CD4-positive, alpha-beta T cell treated with Interleukin-15 for 4 hours (primary cell): ENCODE data around the gene VTI1B.

Source experiments
- DNase-seq: peaks from one replicate; pipeline ENCODE4 v3.0.0-alpha.2; 2020; ENCODE audit warnings: low spot score

Gene VTI1B

DNA sequence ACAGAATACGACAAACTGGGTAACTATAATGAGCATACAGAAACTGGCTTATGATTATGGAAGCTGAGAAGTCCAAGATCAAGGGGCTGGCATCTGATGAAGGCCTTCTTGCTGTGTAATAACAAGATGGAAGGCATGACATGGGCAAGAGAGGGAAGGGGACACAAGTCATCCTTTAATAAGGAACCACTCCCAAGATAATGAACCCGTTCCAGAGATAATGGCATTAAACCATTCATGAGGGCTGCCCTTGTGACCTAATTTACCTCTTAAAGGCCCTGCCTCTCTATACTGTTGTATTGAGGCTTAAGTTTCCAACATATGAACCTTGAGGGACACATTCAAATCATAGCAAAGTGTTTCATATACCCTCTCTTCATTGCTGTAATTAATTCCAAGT lies 4.6 kb upstream of the VTI1B start:
- no peak for DNase-seq

DNA sequence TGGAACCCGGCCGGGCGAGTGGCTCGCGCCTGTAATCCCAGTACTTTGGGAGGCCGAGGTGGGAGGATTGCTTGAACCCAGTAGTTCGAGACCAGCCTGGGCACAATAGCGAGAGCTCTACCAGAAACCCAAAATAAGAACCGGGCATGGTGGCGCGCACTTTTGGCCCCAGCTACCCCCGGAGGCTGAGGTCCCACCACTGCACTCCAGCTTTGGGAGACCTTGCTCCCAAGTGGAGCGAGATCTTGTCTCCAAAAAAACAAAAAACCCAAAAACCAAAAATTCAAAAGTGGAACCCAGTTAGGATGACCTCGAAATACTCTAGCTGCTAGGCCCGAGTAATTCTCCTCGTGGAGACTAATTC lies 769 bp upstream of the VTI1B start:
- no peak for DNase-seq

DNA sequence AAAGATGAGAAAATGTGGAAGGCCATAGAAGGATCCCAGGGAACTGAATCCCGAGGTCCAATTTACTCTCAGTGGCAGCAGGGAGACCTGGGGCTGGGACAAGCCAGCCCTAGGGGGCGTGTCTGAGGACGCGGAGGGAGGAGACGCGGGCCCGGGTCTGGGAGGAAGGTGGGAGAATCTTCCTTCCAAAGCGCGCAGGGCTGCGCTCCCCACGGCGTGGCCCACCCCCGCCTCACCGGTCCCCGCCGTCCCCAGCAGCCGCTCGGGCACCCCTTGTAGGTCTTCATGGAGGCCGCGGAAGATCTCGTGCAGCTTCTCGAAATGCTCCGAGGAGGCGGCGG lies 323 bp downstream of the VTI1B start:
- DNase-seq: peak; percentile 44

DNA sequence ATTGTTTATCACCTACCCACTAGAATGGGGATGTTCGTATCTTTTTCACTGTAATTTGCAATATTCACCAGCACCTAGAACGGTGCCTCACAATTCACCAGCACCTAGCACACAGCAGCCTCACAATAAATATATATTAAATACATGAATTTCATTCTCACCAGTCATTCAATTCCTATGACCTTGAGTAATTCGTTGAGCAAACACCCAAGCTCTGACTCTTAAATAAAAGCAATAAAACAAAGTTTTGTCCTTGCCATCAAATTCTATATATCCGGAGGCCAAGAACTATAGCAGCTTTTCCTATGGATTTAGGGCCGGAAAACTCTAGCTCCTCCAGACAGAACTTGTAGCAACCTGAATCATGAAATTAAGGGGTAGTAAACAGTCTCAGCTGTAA lies 981 bp downstream of the VTI1B start:
- DNase-seq: no peak

DNA sequence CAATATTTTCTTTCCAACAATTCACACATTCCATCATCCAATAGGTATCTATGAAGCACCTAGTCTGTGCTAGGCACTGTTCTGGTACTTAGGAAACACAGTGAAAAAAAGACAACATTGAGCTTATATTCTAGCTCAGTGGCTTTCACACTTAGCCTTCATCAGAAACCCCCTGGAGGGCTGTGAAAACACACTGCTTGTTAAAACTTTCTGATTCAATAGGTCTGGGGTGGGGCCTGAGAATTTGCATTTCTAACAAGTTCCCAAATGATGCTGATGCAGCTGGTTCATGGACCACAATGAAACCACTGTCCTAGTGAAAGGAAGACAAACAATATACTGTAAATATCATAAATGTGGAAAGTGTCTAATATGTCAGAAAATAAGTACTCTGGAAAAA lies 5.9 kb downstream of the VTI1B start:
- peak; percentile 31 for DNase-seq

DNA sequence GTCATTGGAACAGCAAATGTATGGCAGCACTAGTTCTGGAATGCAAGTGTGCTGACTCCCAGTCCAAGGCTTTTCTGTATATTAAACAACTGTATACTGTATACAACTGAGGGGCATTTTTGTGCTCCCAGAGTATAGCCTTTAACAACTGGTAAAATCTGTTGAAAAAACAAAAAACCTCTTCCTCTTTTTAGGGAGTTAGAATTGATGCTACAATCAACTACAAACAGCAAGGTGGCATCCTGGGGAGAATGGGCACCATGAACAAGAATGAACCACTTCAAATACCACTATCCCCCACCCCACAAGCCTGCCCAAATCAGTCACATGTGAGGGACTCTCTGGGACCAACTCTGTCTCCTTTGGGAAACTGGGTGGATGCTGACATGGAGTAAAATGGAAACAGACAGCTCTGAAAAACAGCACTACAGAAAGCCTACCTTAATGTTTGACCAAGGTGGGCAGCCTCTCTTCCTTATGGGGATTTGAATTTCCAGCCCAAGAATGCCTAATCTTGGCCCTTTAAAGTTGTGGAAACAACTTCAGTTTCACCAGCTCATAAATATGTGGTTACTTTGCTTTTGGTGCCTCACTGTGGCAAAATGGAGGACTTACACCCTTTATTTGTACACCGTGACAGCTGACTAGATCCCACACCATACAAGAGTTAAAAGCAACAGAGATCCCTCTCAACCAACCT lies 7.5 kb downstream of the VTI1B start:
- DNase-seq: peak; percentile 60

DNA sequence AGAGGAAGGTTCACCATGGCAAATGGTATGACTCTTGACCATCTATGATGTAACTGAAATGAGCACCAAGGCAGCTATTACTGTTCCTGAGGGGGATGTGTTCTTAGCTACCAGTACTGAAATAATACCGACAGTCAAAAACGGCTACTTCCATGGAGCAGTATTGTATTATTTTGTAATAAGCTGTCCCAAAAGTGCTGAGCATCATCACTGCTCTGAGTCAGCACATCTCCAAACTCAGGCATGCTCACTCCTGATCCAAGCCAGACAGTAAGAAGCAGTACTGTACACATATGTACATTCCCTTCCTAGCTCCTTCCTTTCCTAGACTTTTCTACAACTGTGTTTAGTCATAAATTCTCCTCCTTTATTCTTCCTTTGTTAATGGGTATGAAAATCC lies 8.6 kb downstream of the VTI1B start:
- no peak for DNase-seq

DNA sequence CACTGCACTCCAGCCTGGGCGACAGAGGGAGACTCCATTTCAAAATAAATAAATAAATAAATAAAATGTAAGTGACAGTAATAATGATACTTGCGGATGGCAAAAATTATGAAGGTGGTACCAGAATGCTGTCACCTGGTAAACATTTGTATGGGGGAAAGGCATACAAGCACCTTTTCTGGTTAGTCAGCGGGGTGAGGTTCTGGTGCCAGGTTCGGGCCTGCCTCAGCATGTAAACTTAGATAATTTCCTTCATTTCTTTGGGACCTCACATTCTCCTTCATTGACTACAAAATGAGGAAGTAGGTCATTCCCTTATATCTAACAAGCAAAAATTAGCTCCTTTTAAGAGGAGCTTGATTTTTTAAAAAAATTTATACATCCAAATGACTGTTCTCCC lies 10.8 kb downstream of the VTI1B start:
- no peak for DNase-seq

DNA sequence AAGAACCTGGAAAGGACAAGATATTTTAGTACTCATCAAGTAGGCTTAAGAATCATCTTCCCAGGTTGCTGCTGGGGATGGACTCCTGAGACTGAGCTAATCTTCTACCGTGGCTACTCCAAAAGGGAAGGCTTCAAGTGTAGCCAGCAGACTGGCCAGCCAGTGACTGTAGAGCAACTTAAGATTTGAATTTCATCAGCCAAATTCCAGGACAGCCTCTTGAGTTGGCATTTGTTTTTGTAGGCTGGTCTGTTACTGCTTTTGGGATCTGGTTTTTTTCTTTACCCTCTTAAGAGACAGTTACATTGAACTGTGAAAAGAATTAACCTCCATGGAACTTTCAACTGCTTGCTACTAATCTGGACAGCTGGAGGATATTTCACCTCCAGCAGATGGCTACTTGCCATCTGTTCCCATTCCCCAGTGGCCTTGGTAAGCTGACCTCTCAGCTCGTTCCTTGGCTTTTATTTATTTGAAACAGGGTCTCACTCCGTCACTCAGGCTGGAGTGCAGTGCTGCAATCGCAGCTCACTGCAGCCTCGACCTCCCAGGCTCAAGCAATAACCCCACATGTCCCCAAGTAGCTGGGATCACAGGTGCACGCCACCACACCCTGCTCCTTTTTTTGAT lies 20.7 kb downstream of the VTI1B start:
- DNase-seq: no peak

DNA sequence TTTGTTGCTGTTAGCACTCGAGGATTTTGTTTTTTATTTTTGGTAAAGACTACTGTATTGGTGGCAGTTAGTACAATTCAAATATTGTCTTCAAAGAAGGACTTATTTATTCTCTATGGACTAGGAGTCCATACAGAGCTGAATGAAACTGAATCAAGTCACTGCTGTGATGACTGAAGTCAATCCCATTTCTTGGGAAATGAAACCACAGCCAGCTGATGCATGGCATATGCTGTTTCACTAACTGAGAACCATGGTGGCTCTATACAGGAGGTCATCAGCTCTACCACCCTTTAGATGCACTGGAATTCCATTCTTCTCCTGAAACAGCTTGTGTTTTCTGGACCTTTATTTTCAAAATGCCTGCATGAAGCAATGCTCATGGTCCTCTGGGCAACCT lies 22.2 kb downstream of the VTI1B start:
- DNase-seq: no peak

DNA sequence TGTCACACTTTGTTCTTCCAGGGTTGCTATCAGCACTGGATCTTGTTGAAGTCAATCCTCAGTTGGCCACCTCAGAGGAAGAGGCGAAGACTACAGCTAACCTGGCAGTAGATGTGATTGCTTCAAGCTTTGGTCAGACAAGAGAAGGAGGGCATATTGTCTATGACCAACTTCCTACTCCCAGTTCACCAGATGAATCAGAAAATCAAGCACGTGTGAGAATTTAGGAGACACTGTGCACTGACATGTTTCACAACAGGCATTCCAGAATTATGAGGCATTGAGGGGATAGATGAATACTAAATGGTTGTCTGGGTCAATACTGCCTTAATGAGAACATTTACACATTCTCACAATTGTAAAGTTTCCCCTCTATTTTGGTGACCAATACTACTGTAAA lies 23.7 kb downstream of the VTI1B start:
- DNase-seq: no peak

DNA sequence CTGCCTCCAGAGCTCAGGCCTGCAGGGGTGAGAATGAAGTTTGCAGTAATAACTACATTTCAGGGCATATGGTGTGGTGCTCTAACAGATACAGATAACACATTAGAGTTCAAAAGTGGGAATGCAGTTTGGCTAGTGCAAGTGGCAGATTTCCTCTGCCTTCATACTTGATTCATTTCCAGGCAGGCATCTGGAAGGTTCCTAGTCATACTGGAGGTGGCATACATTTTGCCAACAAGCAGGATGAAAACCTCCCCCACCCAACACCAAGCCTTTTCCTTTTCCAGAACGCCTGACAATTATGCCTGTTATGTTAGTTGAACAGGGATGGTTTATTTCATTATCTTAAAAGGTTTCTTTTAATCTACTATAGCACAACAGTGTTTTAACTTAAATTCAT lies 24.3 kb downstream of the VTI1B start:
- DNase-seq: no peak

DNA sequence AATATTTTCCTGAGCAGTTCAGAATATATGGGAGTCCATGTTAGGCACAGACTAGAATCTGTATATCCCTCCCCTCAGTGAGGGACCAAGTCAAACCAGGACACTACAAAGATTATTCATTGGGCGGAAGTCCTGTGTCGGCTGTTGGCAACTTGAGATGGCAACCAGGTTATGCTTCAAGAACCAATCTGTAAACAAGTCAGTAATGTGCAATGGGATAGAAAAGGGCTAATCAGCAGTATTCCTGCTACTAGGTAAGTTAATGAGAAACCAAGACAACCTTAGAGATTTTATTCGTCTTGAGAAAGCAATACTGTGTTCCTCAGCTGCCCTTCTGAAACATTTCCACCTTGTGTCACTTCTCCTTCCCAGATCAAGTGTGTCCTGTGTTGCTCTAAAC lies 28.3 kb downstream of the VTI1B start:
- no peak for DNase-seq

DNA sequence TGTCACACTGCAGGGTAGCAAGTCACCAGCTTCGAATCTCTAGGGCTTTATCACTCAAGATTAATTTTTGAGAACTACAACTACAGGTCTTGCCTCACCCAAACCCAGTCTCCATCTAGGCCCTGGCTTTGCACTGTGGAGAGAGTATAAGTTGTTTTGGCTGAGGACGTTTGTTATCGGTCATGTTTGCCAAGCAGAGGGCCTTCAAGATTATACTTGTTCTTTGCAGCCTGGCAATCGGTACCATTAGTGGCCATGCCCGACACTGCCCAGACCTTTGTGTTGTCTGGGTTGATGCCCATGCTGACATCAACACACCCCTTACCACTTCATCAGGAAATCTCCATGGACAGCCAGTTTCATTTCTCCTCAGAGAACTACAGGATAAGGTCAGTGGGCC lies 29.0 kb downstream of the VTI1B start:
- no peak for DNase-seq

DNA sequence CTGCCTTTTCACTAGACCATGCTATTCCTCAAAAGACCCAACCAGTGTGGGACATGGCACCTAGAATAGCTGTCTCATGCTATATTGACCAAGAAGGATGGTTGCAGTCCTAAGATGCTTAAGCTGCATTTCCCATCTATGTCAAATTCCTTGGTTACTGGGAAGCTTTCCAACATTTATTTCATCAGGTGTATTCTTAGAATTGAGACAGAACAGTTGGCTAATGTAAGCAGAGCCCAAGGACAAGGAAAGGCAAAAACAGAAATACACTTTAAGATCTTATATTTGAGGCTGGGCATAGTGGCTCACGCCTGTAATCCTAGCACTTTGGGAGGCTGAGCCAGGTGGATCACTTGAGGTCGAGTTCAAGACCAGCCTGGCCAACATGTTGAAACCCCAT lies 30.0 kb downstream of the VTI1B start:
- DNase-seq: no peak

DNA sequence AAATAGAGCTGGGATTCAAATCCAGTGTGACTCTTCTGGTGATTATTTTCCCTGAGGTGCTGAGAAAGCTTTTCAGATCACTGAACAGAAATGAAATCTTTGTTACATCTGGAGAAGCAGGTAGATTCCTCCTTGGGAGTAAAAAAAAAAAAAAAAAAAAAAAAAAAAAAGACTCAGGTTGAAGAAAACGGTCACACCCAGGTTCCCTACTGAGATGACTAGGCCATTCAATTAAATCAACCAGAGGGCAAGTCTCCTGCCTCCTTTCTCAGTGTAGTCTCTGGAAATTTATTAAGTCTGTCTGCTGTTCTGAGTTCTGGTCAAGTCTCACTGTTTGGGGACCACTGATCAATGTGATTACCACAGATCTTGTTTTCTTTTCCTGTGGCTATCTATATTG lies 30.7 kb downstream of the VTI1B start:
- no peak for DNase-seq

DNA sequence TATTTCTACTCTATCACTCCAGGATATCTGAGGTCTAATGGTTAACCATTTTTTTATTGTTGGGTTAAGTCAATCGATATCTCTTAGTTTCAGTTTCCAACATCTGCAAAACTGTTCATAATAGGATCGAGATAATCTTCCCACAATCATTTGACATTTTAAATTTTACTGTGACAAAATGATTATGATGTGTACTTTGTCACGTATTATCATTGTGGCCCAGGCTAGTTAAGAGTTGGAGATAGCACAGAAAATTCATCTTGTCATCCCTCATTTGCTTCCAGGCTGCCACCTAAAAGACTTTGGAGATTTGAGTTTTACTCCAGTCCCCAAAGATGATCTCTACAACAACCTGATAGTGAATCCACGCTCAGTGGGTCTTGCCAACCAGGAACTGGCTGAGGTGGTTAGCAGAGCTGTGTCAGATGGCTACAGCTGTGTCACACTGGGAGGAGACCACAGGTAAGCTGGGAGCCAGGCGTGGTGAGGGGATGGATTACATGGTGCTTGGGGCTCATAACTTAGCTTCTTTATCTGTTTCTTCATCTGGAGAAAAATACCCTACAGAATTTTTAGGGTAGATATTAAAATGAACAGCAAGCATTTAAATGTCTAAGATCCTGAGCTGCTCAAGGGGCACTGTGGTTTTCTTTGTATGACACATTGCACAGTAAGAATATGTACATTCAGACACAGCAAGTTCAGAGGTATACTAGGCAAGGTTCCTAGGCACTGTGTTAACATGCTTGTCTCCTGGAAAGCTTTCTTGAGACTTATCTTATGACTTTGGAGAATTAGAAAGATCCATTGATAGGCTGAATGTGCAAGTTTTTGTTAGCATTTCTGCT lies 32.3 kb downstream of the VTI1B start:
- DNase-seq: no peak

DNA sequence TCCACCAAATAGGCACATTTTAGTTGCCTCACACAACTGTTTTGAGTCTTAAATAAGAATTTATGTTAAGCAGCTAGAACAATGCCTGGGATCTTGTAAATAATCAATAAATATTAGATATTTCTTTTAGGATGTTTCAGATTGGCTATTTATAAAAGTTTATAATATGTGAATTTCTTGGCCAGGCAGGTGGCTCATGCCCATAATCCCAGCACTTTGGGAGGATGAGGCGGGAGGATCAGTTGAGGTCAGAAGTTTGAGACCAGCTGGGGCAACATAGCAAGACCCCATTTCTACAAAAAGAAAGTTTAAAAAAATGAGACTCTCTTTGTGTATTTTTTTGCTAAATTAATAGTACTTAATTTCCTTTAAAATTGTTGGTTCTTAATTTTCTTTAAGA lies 33.0 kb downstream of the VTI1B start:
- no peak for DNase-seq

DNA sequence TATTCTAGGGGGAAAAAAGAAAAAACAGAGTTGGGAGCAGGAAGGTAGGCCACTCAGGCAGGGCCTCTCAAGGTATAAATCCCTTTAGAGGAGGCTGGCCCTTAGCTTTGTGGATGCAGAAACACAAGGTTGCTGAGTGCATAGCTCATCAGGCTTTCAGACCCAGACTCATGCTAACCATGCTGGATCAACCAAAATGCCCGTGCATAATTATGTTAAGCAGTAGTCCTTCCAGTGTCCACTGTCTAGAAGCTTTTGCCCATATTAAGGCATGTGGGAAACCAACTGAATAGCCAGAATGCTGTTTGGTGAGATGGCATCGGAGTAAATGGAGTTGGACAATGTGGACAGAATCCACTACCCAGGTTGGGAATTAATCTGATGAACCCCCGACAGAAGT lies 35.8 kb downstream of the VTI1B start:
- DNase-seq: no peak

DNA sequence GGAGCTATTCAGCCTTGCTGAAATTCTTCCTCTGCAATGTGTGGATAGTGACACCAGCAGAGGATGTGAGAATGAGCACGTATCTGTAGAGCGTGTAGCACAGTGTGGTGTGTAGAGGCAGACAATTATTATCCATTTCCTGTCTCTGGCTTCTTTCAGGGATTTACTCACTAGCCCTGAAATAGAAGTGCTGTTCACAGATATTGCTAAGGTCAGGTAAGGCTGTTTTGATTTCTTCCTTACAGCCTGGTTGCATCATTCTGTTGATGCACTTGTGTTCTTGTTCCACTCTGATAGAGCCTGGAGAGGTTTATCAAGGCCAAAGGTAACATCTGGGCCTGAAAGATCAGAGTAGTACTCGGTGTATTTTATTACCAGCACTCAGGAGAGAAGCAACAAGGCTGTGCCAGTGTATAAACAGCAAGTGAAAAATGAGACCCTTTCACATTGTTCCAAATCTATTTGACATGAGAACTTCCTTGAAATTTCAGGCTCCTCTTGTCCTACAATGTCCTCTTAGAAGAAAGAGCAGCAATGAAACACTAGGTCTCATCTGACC lies 38.0 kb downstream of the VTI1B start:
- no peak for DNase-seq

DNA sequence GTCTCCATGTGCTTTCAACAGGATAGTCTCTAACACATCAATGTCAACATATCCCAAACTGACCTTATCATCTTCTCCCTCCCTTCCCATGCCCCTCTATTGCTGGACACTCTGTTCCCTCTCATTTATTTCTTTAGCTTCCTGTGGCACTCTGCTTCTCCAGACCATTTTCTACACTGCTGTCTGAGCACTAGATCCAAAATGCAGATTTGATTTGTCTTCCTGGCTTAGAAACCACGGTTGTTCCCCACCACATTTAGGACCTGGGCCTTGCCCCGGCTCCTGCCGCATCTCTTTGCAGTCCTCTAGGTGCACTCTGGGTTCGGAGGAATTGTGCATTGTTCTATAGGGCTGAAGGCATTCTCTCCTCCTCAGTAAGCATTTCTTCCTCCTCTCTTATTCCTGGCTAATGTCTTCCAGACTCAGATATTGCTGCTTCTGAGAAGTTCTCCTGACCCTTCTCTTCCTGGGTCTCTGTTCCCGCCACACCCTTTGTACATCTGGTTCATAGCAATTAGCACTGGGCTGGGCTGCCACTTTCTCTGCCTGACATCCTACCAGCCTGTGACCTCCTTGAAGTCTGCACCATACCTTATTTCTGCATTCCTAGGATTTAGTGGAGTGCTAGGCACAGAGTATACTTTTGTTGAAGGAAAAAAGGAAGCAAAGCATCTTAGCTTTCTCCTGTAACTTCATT lies 40.8 kb downstream of the VTI1B start:
- no peak for DNase-seq

DNA sequence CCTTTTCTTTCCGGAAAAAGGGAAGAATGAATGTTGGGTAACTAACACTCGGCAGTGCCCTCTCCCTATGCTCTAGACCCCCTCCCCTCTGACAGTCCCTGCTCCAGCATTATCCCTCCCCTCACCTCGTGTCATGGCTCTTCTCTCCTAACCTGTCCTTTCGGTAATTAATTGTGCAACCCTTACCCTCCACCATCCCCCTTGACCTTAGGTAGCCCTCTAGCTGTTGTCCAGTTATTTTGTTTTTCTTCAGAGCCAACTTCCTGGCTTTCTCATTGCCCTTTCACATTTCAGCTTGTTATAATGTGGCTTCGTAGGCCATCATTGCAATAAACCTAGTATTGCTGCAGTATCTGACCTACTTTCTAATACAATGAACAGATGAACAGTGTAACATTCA lies 43.5 kb downstream of the VTI1B start:
- no peak for DNase-seq

DNA sequence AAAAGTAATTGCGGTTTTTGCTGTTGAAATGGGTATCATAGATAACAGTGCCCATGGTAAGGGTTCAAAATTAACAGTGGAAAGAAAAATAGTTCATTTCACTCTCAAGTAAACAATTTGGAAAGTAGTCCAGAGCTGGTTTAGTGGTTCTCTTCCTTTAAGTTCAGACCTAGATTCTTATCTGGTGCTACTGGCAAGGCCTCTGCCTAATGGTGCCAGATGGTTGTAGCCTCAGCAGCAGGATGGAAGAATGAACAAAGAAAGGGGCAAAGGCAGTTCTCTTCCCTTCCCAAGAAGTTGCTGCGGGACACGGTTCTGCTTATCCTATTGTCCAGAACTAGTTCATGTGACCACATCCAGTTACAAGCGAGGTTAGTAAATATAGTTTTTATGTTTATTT lies 44.2 kb downstream of the VTI1B start:
- DNase-seq: no peak
